Thymus (tissue), 11 donors: ENCODE measurements around the gene UMOD. TPM values are rescaled to one million over a fixed set of nuclear protein-coding genes. Genes with fewer than 3 reads are reported as not detected.

ENCODE experiments used
- DNase-seq, 9 donors: peaks; one replicate each; pipeline ENCODE4 v3.0.0-alpha.2; 2013; ENCODE audit warnings: low spot score in 9 of 9, low read depth in 6 of 9, missing footprints in 1 of 9
- H3K27ac ChIP-seq, 2 donors: one replicate each; pipeline ENCODE4 v1.5.1; 2013; ENCODE audit warnings: control low read depth in 1 of 2, low read depth in 1 of 2, low read length in 1 of 2, mild to moderate bottlenecking in 1 of 2, moderate library complexity in 1 of 2
- H3K27me3 ChIP-seq, 2 donors: one replicate each; pipeline ENCODE4 v1.5.1; 2013; ENCODE audit warnings: low read length in 1 of 2; ENCODE audit not compliant: control insufficient read depth in 2 of 2, insufficient read depth in 1 of 2
- H3K36me3 ChIP-seq, 2 donors: one replicate each; pipeline ENCODE4 v1.5.1; 2013; ENCODE audit warnings: low read length in 1 of 2, mild to moderate bottlenecking in 1 of 2, moderate library complexity in 1 of 2; ENCODE audit not compliant: control insufficient read depth in 2 of 2, insufficient read depth in 2 of 2
- H3K4me1 ChIP-seq, 2 donors: one replicate each; pipeline ENCODE4 v1.5.1; 2013; ENCODE audit warnings: low read length in 2 of 2; ENCODE audit not compliant: control insufficient read depth in 2 of 2, insufficient read depth in 2 of 2
- H3K4me3 ChIP-seq, 2 donors: one replicate each; pipeline ENCODE4 v1.5.1; 2013; ENCODE audit warnings: low read length in 2 of 2, control low read depth in 1 of 2, mild to moderate bottlenecking in 1 of 2
- H3K9me3 ChIP-seq, 2 donors: one replicate each; pipeline ENCODE4 v1.5.1; 2013; ENCODE audit warnings: low read length in 1 of 2, mild to moderate bottlenecking in 1 of 2; ENCODE audit not compliant: control insufficient read depth in 2 of 2, insufficient read depth in 1 of 2
- WGBS: extraction: QIAGEN DNeasy Blood & Tissue Kit; methylation state at CpG from one replicate; pipeline ENCODE4 v1.1.7; 2013; 5-methylcytosine and 5-hydroxymethylcytosine counted together
- polyA plus RNA-seq: library from polyadenylated mRNA; stranded (reverse); fragments of 200-250 nt; gene quantifications from one replicate; pipeline ENCODE4 v1.2.3, GENCODE V29; 2013
- total RNA-seq: library from RNA; stranded (reverse); fragments of 120-200 nt; gene quantifications from one replicate; pipeline ENCODE4 v1.2.4, GENCODE V29; 2013
- donor health status: healthy.

The UMOD gene
- total and polyA plus RNA-seq, 2 donors, result 0.28 to 0.84 TPM

- no peak for DNase-seq
- Histone ChIP-seq H3K27me3 (peaks cover 0 to 3% of the 10 kb centered on the region in 2 donors), H3K4me3 (no peak overlapping the region), H3K27ac (no peak overlapping the region), H3K4me1 (no peaks in the 10 kb centered on the region), H3K9me3 (no peaks in the 10 kb centered on the region), H3K36me3 (no peaks in the 10 kb centered on the region)
- WGBS, result 38% methylated on average over 77 of the region's 77 CpGs
These were observed 3.9 kb downstream of the UMOD start for GRCh38 chr16:20348365-20349185.

GRCh38 chr16:20347666-20348364 lies 4.7 kb downstream of the UMOD start:
- H3K9me3 ChIP-seq, result no peaks in the 10 kb centered on the region
- no peak overlapping the region for H3K4me3 ChIP-seq
- H3K27ac ChIP-seq, result no peak overlapping the region
- no peaks in the 10 kb centered on the region for H3K4me1 ChIP-seq
- H3K36me3 ChIP-seq, result no peaks in the 10 kb centered on the region
- DNase-seq, result no peak
- 66% methylated on average over 12 of the region's 12 CpGs for WGBS
- peaks cover 0 to 3% of the 10 kb centered on the region in 2 donors for H3K27me3 ChIP-seq

- H3K9me3 ChIP-seq, result no peaks in the 10 kb centered on the region
- no peak overlapping the region for H3K4me3 ChIP-seq
- peaks cover 0 to 3% of the 10 kb centered on the region in 2 donors for H3K27me3 ChIP-seq
- DNase-seq, result no peak
- no peaks in the 10 kb centered on the region for H3K4me1 ChIP-seq
- no peak overlapping the region for H3K27ac ChIP-seq
- 84% methylated on average over 5 of the region's 5 CpGs for WGBS
- H3K36me3 ChIP-seq, result no peaks in the 10 kb centered on the region
These were observed 7.9 kb downstream of the UMOD start for GRCh38 chr16:20344611-20345010.

GRCh38 chr16:20339744-20340143 lies 12.8 kb downstream of the UMOD start:
- Histone ChIP-seq H3K27ac (no peak overlapping the region), H3K9me3 (no peaks in the 10 kb centered on the region), H3K36me3 (no peaks in the 10 kb centered on the region), H3K4me1 (no peaks in the 10 kb centered on the region), H3K4me3 (no peak overlapping the region), H3K27me3 (no peaks in the 10 kb centered on the region)
- 92% methylated on average over 3 of the region's 3 CpGs for WGBS
- DNase-seq, result no peak

- H3K27ac ChIP-seq, result no peak overlapping the region
- WGBS, result 66% methylated on average over 2 of the region's 2 CpGs
- no peaks in the 10 kb centered on the region for H3K27me3 ChIP-seq
- H3K4me3 ChIP-seq, result no peak overlapping the region
- H3K4me1 ChIP-seq, result no peaks in the 10 kb centered on the region
- no peak for DNase-seq
- no peaks in the 10 kb centered on the region for H3K9me3 ChIP-seq
- H3K36me3 ChIP-seq, result no peaks in the 10 kb centered on the region
These were observed 15.6 kb downstream of the UMOD start for GRCh38 chr16:20336955-20337354.

- H3K27ac ChIP-seq, result no peak overlapping the region
- WGBS, result 76% methylated on average over 1 of the region's 1 CpG
- H3K4me1 ChIP-seq, result no peaks in the 10 kb centered on the region
- no peaks in the 10 kb centered on the region for H3K9me3 ChIP-seq
- no peaks in the 10 kb centered on the region for H3K36me3 ChIP-seq
- no peaks in the 10 kb centered on the region for H3K27me3 ChIP-seq
- DNase-seq, result no peak
- H3K4me3 ChIP-seq, result no peak overlapping the region
These were observed 18.1 kb downstream of the UMOD start for GRCh38 chr16:20334396-20334795.

GRCh38 chr16:20333120-20333519 lies 19.4 kb downstream of the UMOD start:
- H3K4me3 ChIP-seq, result no peak overlapping the region
- DNase-seq, result no peak
- H3K9me3 ChIP-seq, result no peaks in the 10 kb centered on the region
- no peaks in the 10 kb centered on the region for H3K4me1 ChIP-seq
- 73% methylated on average over 5 of the region's 5 CpGs for WGBS
- no peaks in the 10 kb centered on the region for H3K27me3 ChIP-seq
- no peaks in the 10 kb centered on the region for H3K36me3 ChIP-seq
- H3K27ac ChIP-seq, result no peak overlapping the region

- Histone ChIP-seq H3K9me3 (no peaks in the 10 kb centered on the region), H3K27ac (no peak overlapping the region), H3K4me1 (no peaks in the 10 kb centered on the region), H3K27me3 (no peaks in the 10 kb centered on the region), H3K4me3 (no peak overlapping the region), H3K36me3 (no peaks in the 10 kb centered on the region)
- no peak for DNase-seq
- WGBS, result 93% methylated on average over 8 of the region's 8 CpGs
These were observed 20.1 kb downstream of the UMOD start for GRCh38 chr16:20332411-20332810.

- DNase-seq, result no peak
- H3K27ac ChIP-seq, result no peak overlapping the region
- H3K36me3 ChIP-seq, result no peaks in the 10 kb centered on the region
- no peak overlapping the region for H3K4me3 ChIP-seq
- H3K4me1 ChIP-seq, result no peaks in the 10 kb centered on the region
- 91% methylated on average over 5 of the region's 5 CpGs for WGBS
- H3K9me3 ChIP-seq, result no peaks in the 10 kb centered on the region
- H3K27me3 ChIP-seq, result no peaks in the 10 kb centered on the region
These were observed 20.9 kb downstream of the UMOD start for GRCh38 chr16:20331635-20332034.
